ENCODE results near the gene KCNK4.
A peak's percentile ranks its signal among the peaks of the same experiment; 100 is the strongest.

The KCNK4 gene

GRCh38 chr11:64331569-64332371 is 40.7 kb downstream of the KCNK4 start:
- DNase-seq = peak; percentile 78

GRCh38 chr11:64333556-64333955 is 42.5 kb downstream of the KCNK4 start:
- DNase-seq = no peak

GRCh38 chr11:64334764-64335735 is 43.9 kb downstream of the KCNK4 start:
- peak; percentile 94 for DNase-seq

- DNase-seq = no peak
These were observed 46.6 kb downstream of the KCNK4 start for GRCh38 chr11:64337538-64338249.

GRCh38 chr11:64338716-64339115 is 47.6 kb downstream of the KCNK4 start:
- DNase-seq = no peak

GRCh38 chr11:64339286-64339685 is 48.2 kb downstream of the KCNK4 start:
- DNase-seq = no peak

- DNase-seq = no peak
These were observed 48.8 kb downstream of the KCNK4 start, which contains the start of gene CCDC88B for GRCh38 chr11:64339754-64340408. CCDC88B (plus strand) TSS chr11:64340204; CDS start chr11:64340267, 63 bp downstream.

- DNase-seq = no peak
These were observed 49.7 kb downstream of the KCNK4 start for GRCh38 chr11:64340671-64341335.

GRCh38 chr11:64341429-64341828 is 50.3 kb downstream of the KCNK4 start:
- DNase-seq = no peak

GRCh38 chr11:64341851-64342791 is 51.0 kb downstream of the KCNK4 start:
- peak; percentile 85 for DNase-seq

- DNase-seq = no peak
These were observed 52.0 kb downstream of the KCNK4 start for GRCh38 chr11:64342869-64343745.

GRCh38 chr11:64343767-64344559 is 52.9 kb downstream of the KCNK4 start:
- DNase-seq = no peak

- DNase-seq = no peak
These were observed 53.7 kb downstream of the KCNK4 start for GRCh38 chr11:64344787-64345186.

- DNase-seq = no peak
These were observed 56.2 kb downstream of the KCNK4 start for GRCh38 chr11:64347193-64347867.

- DNase-seq = no peak
These were observed 57.4 kb downstream of the KCNK4 start for GRCh38 chr11:64348383-64349024.

- no peak for DNase-seq
These were observed 57.9 kb downstream of the KCNK4 start for GRCh38 chr11:64349025-64349387.

GRCh38 chr11:64349404-64349803 is 58.3 kb downstream of the KCNK4 start:
- DNase-seq = no peak
